Measurements from ENCODE around the gene FAM156A. TPM values are rescaled to one million over a fixed set of nuclear protein-coding genes. Genes with fewer than 3 reads are reported as not detected.
"Not testable (repeated sequence)": the region's sequence is repeated elsewhere in the genome, so short reads cannot be mapped to it uniquely, and the experiment has no call there.

Gene FAM156A, protein sequence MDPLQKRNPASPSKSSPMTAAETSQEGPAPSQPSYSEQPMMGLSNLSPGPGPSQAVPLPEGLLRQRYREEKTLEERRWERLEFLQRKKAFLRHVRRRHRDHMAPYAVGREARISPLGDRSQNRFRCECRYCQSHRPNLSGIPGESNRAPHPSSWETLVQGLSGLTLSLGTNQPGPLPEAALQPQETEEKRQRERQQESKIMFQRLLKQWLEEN
- 22.4 TPM for total RNA-seq

DNA sequence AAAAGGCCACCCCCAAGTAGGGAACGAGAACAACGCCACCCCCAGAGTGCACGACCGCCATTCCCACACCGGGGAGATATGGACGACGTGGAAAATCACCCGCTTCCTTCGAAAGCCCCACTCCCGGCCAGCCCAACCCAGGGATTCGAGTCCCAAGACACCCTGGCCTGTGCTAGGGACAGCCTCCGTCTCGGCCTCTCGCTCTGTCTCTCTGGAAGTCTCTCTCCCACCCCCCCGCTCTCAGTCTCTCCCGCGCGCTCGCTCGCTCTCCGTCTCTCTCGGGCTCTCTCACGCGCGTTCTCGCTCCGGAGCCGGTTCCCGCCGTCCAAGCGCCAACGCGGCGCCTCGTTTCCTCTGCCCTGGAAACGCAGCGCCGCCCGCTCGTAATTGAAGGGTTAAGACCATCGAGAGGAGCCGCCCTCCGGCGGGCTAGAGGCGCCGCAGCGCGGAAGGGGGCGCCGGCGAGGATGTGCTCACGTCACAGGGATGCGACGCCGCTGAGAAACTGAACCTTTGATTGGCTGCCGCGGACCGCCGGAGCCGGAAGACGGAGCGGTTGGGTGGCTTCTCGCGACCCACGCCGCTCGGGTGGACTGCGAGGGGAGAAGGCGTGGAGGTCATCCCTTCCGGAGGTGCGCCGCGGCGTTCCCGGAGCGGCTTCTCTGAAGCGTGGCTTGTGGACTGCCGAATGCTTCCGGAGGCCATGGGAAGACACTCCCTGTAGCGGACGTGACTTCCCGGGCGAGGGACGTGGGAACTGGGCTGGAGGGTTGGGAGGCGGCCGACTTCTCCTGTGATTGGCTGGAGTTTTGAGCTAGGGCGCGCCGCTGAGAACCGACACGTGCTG, at the start of gene FAM156A:
FAM156A (minus strand) TSS at position 406 of the 847 bp plus-strand sequence. CDS start 9,930 bp downstream, outside the sequence.
- not testable (repeated sequence) for DNase-seq (ENCODE audit: low spot score)

DNA sequence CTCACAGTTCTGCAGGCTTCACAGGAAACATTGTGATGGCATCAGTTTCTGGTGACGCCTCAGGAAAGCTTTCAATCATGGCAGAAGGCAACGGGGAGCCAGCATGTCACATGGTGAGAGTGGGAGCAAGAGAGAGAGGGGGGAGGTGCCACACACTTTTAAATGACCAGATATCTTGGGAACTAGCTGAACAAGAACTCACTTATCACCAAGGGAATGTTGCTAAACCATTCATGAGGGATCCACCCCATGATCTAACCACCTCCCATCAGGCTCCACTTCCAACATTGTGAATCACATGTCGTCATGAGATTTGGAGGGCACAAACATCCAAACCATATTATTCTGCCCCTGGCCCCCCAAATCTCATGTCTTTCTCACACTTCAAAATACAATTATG, 47.0 kb upstream of the FAM156A start:
- no peak for DNase-seq (ENCODE audit: low spot score)

DNA sequence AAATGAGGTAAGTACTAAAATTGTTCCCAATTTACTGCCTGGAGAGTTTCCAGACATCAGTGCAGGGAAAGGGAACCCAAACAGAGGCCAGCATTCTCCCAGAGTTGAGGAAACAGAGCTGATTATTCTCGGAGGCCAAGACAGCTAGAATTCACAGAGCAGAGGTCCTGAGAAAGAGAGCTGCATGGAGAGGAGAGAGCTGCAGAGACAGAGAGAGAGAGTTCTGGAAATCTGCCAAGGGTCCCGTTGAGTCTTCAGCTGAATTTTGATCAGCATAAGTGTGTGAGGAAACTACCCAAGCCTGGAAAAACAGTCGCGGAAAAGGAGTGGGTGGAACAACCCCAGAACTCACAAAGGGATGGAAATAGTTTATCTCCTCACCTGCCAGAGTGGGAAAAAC, 46.5 kb upstream of the FAM156A start:
- DNase-seq (ENCODE audit: low spot score): no peak

DNA sequence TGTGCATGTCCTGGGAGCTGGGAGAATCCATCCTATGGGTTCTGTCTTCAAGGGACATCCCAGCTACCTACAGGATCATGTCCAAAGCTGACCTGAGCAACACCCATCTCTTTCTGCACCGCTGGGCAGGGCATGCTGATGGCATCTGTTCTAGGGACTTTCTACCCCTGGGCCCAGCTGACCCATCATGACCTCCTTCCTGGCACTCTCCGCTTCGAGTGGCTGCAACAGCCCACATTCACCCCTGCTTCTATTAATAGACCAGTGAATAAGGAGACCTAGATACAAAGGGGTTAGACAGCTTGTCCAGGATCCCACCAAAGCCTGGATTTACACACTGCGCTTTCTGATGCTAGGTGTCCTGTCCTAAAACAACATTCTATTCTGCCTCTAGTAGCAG, 45.7 kb upstream of the FAM156A start:
- DNase-seq (ENCODE audit: low spot score): no peak

DNA sequence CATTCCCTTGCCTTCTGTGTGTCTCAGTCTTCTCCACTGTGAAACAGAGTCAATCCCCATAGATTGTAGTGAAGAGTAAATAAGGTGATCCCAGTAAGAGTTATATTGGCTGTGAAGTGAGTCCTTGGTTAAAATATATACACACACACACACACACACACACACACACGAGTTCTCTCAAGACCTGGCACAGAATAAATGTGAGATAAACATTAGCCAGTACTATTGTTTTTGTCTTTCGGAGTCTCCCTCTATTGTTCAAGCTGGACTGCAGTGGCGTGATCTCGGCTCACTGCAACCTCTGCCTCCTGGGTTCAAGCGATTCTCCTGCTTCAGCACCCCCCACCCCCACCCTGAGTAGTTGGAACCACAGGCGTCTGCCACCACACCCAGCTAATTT, 44.8 kb upstream of the FAM156A start:
- DNase-seq (ENCODE audit: low spot score): no peak

DNA sequence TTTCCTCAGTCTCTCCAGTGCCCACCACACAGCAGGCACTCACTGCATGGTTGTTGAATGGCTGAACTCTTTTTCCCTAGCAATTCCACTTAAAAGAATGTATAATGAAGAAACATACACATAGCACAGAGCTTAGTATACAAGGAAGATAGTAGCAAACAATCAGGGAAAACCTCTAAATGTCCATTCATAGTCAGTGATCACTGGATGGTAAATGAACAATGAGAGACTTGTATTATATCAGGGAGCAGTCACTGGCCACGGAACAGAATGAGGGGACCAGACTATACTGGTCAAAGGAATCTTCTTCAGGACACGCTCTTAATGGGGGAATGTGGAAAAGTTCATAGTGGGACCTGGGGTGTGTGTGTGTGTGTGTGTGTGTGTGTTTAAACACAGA, 43.6 kb upstream of the FAM156A start:
- DNase-seq (ENCODE audit: low spot score): no peak

DNA sequence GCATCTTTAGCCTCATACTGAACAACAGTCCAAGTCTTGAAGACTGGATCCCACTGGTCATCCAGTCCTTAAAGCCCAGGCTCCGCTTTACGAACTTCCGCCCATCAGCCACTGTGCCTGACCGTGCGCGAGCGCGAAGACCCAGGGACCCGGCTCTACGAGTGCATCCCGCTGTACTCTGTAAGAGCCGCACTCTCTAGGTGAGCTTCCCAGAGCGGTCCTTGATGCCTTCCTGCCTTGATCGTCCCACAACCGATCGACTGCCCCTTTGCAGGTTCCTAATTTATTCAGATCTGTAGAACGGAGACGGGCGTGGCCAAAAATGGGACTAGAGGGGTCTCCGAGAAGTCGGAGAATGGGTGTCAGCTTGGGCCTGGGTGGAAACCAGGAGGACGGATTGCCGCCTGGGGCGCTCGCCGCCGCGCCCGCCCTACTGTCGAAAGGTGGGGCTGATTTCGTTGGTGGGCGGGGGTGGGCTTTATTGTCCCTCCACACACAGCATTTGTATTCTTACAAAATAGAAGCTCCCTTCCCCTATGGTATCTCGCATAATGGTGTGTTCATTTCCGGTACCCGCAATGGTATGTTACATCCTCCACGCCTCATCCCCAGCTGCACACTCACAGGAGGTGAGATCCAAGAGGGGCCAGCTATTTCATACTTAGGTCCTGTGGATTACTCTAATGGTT, 42.3 kb upstream of the FAM156A start:
- DNase-seq (ENCODE audit: low spot score): no peak

DNA sequence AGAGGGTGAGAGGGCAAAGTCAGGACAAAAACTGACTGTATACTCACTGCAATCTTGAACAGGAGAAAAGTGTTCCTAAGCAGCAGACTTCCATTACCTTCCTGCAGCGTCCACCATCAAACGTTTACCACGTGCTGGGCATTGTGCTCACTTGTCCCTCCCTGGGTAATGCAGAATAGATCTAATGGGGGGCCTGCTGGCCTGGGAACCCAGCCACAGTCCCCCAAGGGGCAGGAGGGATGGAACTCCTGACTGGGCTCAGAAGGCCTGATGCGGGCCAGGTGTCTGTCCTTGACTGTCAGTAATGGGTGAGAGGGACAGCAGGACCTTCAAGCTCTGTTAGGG, 37.6 kb upstream of the FAM156A start:
- no peak for DNase-seq (ENCODE audit: low spot score)

DNA sequence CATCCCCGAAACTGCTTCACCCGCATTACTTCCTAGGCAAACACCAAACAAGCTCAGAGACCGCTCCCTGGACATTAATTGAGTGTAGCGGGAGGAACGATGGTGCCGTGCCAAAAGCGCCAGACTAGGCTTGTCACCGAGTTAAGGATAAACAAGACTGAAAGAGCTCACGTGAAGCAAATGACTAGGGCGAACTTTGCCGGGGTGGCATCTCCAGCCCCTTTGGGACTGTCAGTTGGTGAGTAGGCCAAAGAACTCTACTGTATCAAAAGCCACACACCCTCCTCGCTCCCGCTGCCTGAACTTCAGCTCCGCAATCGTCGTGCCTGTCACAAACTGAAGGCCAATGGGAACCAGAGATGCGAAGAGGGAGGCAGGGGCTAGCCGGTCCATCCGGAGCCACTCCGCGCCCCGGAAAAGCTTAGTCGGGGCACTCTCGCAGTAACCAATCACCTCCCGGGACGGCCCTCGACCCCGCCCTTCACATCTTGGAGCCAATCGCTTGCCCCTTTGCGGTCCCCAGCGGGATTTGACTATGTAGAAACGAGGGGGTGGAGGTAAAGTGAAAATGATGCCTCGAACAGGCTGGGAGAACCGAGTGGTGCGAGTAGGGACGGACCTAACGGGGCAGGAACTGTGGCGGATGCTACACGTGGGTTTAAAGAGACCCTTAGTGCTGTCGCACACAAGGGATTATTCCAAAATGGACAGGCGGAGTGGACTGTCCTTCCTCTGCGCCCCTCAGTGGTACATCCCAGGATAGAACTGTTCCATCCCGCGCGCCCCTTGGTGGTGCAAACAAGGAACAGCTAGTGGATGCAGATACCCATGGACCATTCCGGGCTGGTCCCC, 37.0 kb upstream of the FAM156A start:
- peak; percentile 94 for DNase-seq (ENCODE audit: low spot score)

DNA sequence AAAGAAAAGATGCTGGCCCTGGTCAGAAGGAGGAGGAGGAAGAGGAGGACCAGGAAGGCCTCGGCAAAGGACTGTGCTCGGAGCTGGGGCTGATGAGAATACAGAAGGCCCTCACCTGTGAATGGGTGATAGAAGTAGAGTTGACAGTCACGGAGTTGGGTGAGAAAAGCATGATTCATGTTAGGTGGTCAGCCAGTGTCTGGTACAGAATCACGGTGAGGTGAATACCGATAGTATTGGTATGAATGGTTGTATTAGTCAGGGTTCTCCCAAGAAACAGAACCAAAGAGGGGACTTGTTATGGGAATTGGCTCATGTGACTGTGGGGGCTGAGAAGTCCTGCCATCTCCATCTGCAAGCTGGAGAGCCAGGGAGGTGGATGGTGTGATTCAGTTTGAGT, 32.5 kb upstream of the FAM156A start:
- no peak for DNase-seq (ENCODE audit: low spot score)

DNA sequence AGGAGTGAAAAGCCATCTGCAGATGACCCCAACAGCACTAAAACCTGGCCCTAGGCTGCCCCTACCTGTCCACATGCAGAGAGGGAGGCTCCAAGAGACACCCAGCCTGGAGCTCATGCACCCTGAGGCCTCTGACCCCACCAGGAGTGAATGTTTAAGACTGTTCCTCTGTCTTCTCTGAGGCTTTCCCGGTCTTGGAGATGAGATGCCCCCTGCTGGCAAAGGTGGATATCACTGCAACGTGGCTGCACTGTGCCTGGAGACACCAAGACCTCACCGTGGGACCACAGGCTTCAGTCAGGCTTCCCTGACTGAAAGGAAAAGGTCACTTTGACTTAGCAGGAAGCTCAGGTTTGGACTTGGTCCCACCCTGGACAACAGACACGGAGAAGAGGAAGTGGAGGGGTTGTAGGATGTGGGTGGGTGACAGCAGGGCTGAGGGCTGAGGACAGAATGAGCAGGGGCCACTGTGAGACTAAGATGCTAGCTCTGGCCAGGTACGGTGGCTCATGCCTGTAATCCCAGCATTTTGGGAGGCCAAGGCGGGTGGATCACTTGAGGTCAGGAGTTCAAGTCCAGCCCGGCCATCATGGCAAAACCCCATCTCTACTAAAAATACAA, 31.8 kb upstream of the FAM156A start:
- peak; percentile 48 for DNase-seq (ENCODE audit: low spot score)

DNA sequence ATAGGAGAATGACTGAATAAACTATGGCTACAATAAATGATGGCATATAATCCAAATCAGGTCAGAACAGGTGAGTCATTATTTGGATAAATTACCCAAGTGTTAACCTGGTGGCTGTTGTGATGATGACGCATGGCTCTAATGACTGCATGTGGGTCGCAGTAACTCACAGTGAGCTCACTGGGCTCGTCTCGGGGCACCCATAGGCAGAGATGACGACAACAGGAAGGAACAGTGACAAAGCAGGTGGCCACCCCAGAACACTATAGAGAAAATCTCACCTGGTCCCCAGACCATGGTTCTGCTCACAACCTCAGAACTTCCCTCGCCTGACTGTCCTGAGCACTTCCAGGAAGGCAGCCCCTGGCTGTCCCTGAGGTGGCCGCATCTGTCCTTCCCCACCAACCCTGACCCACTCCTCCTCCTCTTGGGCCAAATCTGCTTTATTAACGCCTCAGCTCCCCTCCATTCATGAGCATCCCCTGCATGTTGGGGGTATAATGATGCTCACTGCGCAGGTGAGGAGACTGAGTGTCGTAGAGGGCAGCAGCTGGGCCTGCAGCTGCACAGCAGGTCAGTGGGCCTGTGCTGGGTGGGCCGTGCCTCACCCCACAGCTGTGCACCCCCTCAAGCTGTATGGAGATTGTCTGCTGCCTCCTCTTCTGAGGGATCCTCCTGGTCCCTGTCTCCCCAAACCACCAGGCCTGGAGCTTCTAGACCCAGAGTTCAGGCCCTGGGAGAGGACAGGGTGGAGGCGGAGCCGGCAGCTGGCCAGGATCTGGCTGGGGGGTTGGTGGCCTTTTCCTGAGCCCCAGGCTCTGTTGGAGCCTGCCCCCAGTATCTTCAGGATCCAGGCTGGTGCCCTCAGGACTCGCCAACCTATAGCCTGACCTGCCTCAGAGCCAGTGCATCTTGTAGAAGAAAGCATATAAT, 30.9 kb upstream of the FAM156A start:
- no peak for DNase-seq (ENCODE audit: low spot score)

DNA sequence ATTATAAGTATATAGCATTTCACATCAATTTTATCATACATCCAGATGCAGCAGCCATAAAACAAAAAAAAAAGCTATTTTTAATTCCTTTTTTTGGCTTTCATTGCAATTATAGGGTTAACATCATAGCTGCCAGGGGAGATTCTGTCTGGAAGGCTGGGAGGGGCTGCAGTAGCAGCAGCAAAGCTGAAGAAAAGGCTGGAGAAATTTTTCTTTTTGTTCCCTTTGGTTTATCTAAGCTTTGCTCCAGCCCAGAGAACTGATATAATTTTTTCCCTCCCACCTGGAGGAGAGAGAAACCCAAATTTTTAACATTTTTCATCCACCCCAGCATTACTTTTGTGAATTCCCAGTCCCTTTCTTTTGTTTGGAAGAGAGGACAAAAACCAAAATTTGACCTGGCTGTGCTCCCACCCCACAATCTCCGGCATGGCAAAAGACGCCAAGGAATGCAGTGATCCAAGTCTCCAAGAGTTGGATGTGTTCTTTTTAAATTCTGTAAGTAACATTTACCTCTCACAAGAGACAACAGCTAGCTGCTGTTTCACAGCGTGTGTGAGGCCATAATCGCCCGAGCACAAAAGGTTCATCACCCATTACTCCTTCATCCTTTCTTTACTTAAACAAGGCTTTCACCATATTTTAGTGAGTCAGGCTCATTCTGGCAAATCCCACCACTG, 25.1 kb upstream of the FAM156A start:
- no peak for DNase-seq (ENCODE audit: low spot score)

DNA sequence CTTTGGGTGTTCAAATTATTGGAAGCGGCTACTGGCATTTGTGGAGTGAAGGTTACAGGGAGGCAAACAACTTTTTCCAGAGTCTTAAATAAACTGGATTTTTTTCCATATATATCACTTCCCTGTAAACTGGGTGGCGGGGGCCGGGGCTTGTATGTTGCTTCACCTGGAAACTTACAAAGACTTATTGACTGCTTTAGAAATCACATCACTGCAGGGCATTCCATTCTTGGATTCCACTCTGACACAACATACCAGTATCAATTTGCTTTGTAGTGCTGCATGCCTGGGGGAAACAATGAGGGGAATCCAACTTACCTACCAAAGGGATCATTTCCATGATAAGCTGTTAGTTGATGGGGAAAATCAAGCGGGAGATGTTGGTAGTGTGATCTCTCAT, 21.7 kb upstream of the FAM156A start:
- DNase-seq (ENCODE audit: low spot score): no peak

DNA sequence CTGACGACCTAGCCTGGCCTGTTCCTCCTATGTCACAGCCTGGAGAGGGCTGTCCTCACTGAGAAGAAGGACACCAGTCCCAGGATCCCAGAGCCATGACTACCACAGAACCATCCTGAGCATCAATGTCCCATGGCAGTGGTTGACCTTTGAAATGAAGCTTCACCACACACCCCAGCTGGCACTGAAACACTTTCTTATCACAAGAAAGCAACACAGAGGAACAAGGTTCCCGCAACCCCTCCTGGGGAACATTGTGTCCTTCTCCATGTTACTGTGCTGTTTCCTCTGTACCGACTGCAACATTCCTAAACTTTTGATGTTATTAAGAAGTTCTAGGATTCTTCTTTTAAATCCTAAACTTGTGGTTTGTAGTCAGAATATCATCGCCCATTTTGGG, 21.2 kb upstream of the FAM156A start:
- no peak for DNase-seq (ENCODE audit: low spot score)

DNA sequence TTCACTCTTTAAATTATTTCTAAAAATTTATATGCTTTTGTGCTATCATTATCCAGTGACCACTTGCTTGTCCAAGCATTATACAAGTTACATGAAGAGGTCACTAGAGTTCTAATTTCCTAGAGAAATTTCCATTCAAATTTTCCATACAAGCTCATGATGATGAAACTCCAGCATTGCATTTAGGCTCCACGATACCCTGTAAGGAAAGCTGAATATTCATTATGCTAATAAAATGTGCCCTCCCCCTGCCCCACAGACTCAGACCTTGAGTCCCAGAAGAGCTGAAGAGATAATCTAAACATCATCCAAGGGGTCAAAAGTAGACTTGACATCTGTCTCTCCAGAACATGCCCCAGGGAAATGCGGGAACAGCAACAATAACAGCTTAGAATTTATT, 19.6 kb upstream of the FAM156A start:
- DNase-seq (ENCODE audit: low spot score): no peak

DNA sequence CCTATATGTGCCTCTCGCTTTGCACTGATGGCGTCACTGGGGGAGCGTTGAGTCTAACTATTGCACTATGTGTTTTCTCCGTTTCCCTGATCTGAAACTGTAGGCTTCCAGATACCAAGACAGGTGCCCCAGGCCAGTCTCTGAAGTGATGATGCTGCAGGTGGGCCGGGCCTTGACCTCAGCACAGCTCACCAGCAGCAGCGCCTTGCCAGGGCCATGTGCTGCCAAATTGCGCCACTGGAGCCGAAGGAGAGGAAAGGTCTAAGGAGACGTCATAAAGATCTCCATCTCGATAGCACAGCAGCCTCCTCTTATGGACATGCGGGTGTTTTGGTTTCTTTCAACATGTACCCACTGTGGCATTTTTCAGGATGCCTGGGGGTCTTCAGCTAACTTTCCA, 17.3 kb upstream of the FAM156A start:
- DNase-seq (ENCODE audit: low spot score): not testable (repeated sequence)

DNA sequence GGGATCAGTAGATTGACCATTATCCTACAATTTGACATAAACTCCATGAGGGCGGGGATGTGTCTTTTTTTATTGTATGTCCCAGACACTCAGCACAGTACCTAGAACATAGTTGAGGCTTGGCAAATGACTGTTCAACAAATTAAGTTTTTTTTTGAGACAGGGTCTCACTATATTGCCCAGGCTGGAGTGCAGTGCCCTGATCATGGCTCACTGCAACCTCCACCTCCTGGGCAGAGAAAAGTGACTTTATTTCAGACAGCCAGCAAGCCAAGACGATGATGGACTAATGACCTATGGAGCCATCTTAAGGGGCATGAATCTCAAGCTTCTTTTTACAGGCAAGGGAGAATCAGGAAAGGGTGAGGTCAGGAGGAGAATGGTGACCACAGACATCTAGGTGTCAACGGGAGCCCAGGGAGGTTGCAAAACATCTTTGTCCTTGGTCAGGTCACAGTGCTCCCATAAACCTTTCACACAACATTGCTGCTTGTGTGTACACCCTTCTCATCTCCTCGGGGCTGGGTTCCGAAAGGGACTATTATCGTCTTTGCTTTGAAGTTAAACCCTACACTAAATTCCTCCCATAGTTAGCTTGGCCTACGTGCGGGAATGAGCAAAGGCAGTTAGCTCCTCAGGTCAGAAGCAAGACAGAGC, 16.1 kb upstream of the FAM156A start:
- DNase-seq (ENCODE audit: low spot score): not testable (repeated sequence)

DNA sequence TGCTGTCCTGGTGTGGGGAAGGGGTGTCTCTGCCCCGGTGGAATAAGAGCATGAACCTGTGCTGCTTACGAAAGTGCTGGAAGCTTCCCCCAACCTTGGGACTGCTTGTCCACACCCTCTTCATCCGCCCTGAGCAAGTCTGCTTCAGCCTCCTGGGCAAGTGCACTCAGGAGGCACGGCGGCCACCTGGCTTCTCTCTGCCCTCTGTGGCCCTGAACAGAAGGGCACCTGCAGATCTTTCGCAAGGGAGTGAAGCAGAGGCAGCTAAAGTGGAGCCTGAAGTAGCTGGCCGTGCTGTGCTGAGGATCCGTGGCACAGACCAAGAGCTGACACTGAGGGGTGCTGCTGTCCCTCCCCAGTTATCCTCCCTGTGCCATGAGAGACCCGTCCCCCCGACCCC, 9.6 kb upstream of the FAM156A start:
- DNase-seq (ENCODE audit: low spot score): not testable (repeated sequence)
